H9 (cell line): Measurements from ENCODE around the gene TSTD2. TPM values are rescaled to one million over a fixed set of nuclear protein-coding genes. Genes with fewer than 3 reads are reported as not detected.

Source experiments
- DNase-seq: peaks from one replicate; pipeline ENCODE4 v3.0.0-alpha.2; 2017
- H2AFZ ChIP-seq: one replicate; pipeline ENCODE4 v1.6.1; 2013; ENCODE audit warnings: mild to moderate bottlenecking, low read length, control low read depth, moderate library complexity
- H2AK5ac ChIP-seq: 2 replicates; pipeline ENCODE4 v1.6.1; 2013; ENCODE audit warnings: low read length, control low read depth, mixed read lengths; ENCODE audit not compliant: insufficient read length
- H2BK120ac ChIP-seq: one replicate; pipeline ENCODE4 v1.6.1; 2013; ENCODE audit warnings: low read depth, mild to moderate bottlenecking, low read length, control low read depth, inconsistent platforms; ENCODE audit not compliant: poor library complexity, severe bottlenecking
- H2BK12ac ChIP-seq: 2 replicates; pipeline ENCODE4 v1.6.1; 2013; ENCODE audit warnings: low read length, control low read depth, mixed read lengths, low read depth; ENCODE audit not compliant: insufficient read length
- H2BK15ac ChIP-seq: 2 replicates; pipeline ENCODE4 v1.6.1; 2013; ENCODE audit warnings: low read depth, low read length, control low read depth
- H2BK20ac ChIP-seq: one replicate; pipeline ENCODE4 v1.6.1; 2013; ENCODE audit warnings: low read depth, mild to moderate bottlenecking, low read length, control low read depth, inconsistent platforms; ENCODE audit not compliant: poor library complexity, severe bottlenecking
- H2BK5ac ChIP-seq: 2 replicates; pipeline ENCODE4 v1.6.1; 2013; ENCODE audit warnings: low read length, control low read depth, mixed read lengths; ENCODE audit not compliant: insufficient read length
- H3K14ac ChIP-seq: 2 replicates; pipeline ENCODE4 v1.6.1; 2013; ENCODE audit warnings: low read length, control low read depth; ENCODE audit not compliant: insufficient read depth
- H3K18ac ChIP-seq: 2 replicates; pipeline ENCODE4 v1.6.1; 2013; ENCODE audit warnings: low read depth, mild to moderate bottlenecking, mixed read lengths, low read length, control low read depth; ENCODE audit not compliant: insufficient read length
- H3K23ac ChIP-seq: 2 replicates; pipeline ENCODE4 v1.6.1; 2013; ENCODE audit warnings: low read length, control low read depth, mixed read lengths, low read depth; ENCODE audit not compliant: insufficient read length
- H3K23me2 ChIP-seq: 2 replicates; pipeline ENCODE4 v1.6.1; 2013; ENCODE audit warnings: low read depth, mild to moderate bottlenecking, mixed read lengths, low read length, control low read depth; ENCODE audit not compliant: insufficient read length, poor library complexity, severe bottlenecking
- H3K27ac ChIP-seq: 2 replicates; pipeline ENCODE4 v1.5.1; 2013; ENCODE audit warnings: low read length, control low read depth, mixed read lengths, low read depth; ENCODE audit not compliant: insufficient read length
- H3K27me3 ChIP-seq: 2 replicates; pipeline ENCODE4 v1.6.1; 2013; ENCODE audit warnings: low read length, control low read depth, inconsistent platforms; ENCODE audit not compliant: insufficient read depth
- H3K4ac ChIP-seq: 2 replicates; pipeline ENCODE4 v1.6.1; 2013; ENCODE audit warnings: low read depth, mild to moderate bottlenecking, control low read depth, inconsistent platforms, low read length, moderate library complexity
- H3K4me1 ChIP-seq: 2 replicates; pipeline ENCODE4 v1.6.1; 2013; ENCODE audit warnings: low read length, control low read depth, inconsistent platforms; ENCODE audit not compliant: insufficient read depth
- H3K4me2 ChIP-seq: 2 replicates; pipeline ENCODE4 v1.6.1; 2013; ENCODE audit warnings: low read length, control low read depth, mixed read lengths; ENCODE audit not compliant: insufficient read length, insufficient read depth
- H3K56ac ChIP-seq: 2 replicates; pipeline ENCODE4 v1.6.1; 2013; ENCODE audit warnings: low read depth, mild to moderate bottlenecking, mixed read lengths, low read length, control low read depth; ENCODE audit not compliant: insufficient read length
- H3K79me1 ChIP-seq: 2 replicates; pipeline ENCODE4 v1.6.1; 2013; ENCODE audit warnings: low read depth, mild to moderate bottlenecking, moderate library complexity, low read length, control low read depth, inconsistent platforms; ENCODE audit not compliant: insufficient read depth, poor library complexity, severe bottlenecking
- H3K79me2 ChIP-seq: 2 replicates; pipeline ENCODE4 v1.6.1; 2013; ENCODE audit warnings: low read length, control low read depth, inconsistent platforms; ENCODE audit not compliant: insufficient read depth
- H3K9ac ChIP-seq: 2 replicates; pipeline ENCODE4 v1.6.1; 2013; ENCODE audit warnings: low read length, control low read depth, mixed read lengths; ENCODE audit not compliant: insufficient read length; ENCODE audit errors: extremely low read depth
- H3K9me3 ChIP-seq: one replicate; pipeline ENCODE4 v1.6.1; 2013; ENCODE audit warnings: low read depth, low read length, inconsistent platforms; ENCODE audit not compliant: control insufficient read depth
- H3T11ph ChIP-seq: one replicate; pipeline ENCODE4 v1.6.1; 2013; ENCODE audit warnings: mild to moderate bottlenecking, low read length, control low read depth, inconsistent platforms
- H4K20me1 ChIP-seq: one replicate; pipeline ENCODE4 v1.6.1; 2013; ENCODE audit not compliant: control insufficient read depth, insufficient read length, insufficient read depth
- H4K5ac ChIP-seq: 2 replicates; pipeline ENCODE4 v1.6.1; 2013; ENCODE audit warnings: low read depth, mild to moderate bottlenecking, mixed read lengths, low read length, control low read depth; ENCODE audit not compliant: insufficient read length
- H4K8ac ChIP-seq: replicated peaks from 2 replicates; pipeline ENCODE4 v1.6.1; 2013; ENCODE audit warnings: low read length, control low read depth, mixed read lengths, low read depth; ENCODE audit not compliant: insufficient read length
- H4K91ac ChIP-seq: 2 replicates; pipeline ENCODE4 v1.6.1; 2013; ENCODE audit warnings: low read depth, mild to moderate bottlenecking, moderate library complexity, mixed read lengths, low read length, control low read depth; ENCODE audit not compliant: insufficient read length
- H3K27ac Mint-ChIP-seq, 3 experiments: 2 replicates in 2 of 3; 3 replicates in 1 of 3; pipeline ENCODE4 v1.8.0; 2020 to 2021; ENCODE audit warnings: mixed read lengths in 3 of 3, mild to moderate bottlenecking in 1 of 3, moderate library complexity in 1 of 3
- H3K27me3 Mint-ChIP-seq: 2 replicates; pipeline ENCODE4 v1.8.0; 2021; ENCODE audit warnings: low read depth, mild to moderate bottlenecking, moderate library complexity, mixed read lengths
- H3K36me3 Mint-ChIP-seq, 3 experiments: 2 replicates in 2 of 3; 3 replicates in 1 of 3; pipeline ENCODE4 v1.8.0; 2020 to 2021; ENCODE audit warnings: low read depth in 3 of 3, mixed read lengths in 3 of 3; ENCODE audit not compliant: insufficient read depth in 1 of 3
- H3K4me1 Mint-ChIP-seq, 2 experiments: 2 replicates each; pipeline ENCODE4 v1.8.0; 2020; ENCODE audit warnings: mixed read lengths in 2 of 2
- H3K4me3 Mint-ChIP-seq, 2 experiments: 2 replicates in 1 of 2; 3 replicates in 1 of 2; pipeline ENCODE4 v1.8.0; 2020 to 2021; ENCODE audit warnings: mild to moderate bottlenecking in 2 of 2, mixed read lengths in 2 of 2, moderate library complexity in 1 of 2
- H3K9me3 Mint-ChIP-seq, 2 experiments: 2 replicates in 1 of 2; 3 replicates in 1 of 2; pipeline ENCODE4 v1.8.0; 2020; ENCODE audit warnings: mild to moderate bottlenecking in 2 of 2, mixed read lengths in 2 of 2, moderate library complexity in 1 of 2
- WGBS: extraction: QIAGEN DNeasy Blood & Tissue Kit; methylation state at CpG from one replicate; pipeline ENCODE4 v1.1.7; 2013; ENCODE audit warnings: missing lambda C conversion rate, low lambda C conversion rate, mixed read lengths; ENCODE audit not compliant: insufficient read length; ENCODE audit errors: extremely low coverage; 5-methylcytosine and 5-hydroxymethylcytosine counted together
- total RNA-seq: library from RNA; stranded (reverse); gene quantifications from 2 replicates; pipeline ENCODE4 v1.2.1, GENCODE V29; 2021
- TF ChIP-seq, protein P1 (sequence below): fragments of 200-600 bp; sonication (generic); conservative IDR thresholded peaks from 3 replicates; pipeline ENCODE4 v1.8.0; 2021; ENCODE audit warnings: antibody characterized with exemption, mild to moderate bottlenecking

Gene TSTD2
- total RNA-seq, 1 experiment from 2014 or later, result 23.5 TPM

DNA sequence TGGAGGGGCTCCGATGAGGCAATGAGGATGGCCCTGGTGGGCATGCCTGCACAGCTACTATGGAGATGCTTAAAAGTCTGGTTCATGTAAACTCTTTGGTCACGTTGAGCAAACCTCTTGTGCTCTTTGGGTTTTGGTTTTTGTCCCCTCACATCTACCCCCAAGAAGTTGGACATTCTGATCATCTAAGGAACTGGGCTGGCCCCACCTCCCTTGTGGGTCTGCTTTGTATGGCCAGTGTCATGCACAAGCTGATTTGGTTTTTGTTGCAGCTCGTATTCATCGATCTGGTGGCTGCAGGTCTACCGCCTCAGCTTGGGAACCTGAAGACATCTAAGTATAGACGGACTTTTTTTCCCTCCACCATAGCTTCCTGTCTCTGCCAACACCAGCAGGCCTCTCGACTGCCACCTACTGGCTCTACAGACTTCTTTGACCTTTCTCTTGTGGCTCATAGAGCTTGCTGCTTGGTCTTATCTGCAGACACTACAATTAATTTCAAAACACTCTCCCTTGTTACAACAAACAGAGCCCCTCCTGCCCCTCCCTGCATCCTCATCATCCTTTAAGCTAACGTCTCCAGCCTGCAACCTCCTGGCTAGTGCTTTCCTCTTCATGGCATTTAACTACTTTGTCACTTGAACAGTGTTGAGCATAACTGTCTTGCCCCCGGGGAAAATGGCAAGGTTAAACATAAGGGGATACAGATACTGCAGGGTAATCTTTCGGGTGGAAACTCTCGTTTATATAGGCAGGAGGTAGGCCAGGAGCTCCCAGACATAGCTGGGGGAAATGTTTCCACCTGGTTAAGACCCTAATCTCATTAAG is 34.5 kb downstream of the TSTD2 start:
- H4K20me1 ChIP-seq, result no peaks in the 10 kb centered on the region
- no peaks in the 10 kb centered on the region for H3K27me3 ChIP-seq
- peak overlapping the region in 1 of 3 experiments; percentile 59; a peak in 1 of 7 replicates for H3K27ac Mint-ChIP-seq
- no peak overlapping the region for H3T11ph ChIP-seq
- H3K4me1 Mint-ChIP-seq, result peaks cover 4% of the 10 kb centered on the region in 2 experiments
- no peak overlapping the region for H2BK5ac ChIP-seq
- no peak overlapping the region for H4K8ac ChIP-seq
- no peaks in the 10 kb centered on the region for H3K9me3 ChIP-seq
- TF ChIP-seq, protein P1, sequence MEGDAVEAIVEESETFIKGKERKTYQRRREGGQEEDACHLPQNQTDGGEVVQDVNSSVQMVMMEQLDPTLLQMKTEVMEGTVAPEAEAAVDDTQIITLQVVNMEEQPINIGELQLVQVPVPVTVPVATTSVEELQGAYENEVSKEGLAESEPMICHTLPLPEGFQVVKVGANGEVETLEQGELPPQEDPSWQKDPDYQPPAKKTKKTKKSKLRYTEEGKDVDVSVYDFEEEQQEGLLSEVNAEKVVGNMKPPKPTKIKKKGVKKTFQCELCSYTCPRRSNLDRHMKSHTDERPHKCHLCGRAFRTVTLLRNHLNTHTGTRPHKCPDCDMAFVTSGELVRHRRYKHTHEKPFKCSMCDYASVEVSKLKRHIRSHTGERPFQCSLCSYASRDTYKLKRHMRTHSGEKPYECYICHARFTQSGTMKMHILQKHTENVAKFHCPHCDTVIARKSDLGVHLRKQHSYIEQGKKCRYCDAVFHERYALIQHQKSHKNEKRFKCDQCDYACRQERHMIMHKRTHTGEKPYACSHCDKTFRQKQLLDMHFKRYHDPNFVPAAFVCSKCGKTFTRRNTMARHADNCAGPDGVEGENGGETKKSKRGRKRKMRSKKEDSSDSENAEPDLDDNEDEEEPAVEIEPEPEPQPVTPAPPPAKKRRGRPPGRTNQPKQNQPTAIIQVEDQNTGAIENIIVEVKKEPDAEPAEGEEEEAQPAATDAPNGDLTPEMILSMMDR, result peak; percentile 92
- H3K79me1 ChIP-seq, result no peaks in the 10 kb centered on the region
- H2BK12ac ChIP-seq, result no peak overlapping the region
- H3K4ac ChIP-seq, result no peak overlapping the region
- no peak overlapping the region for H3K27ac ChIP-seq
- no peak overlapping the region for H4K91ac ChIP-seq
- H3K23me2 ChIP-seq, result no peaks in the 10 kb centered on the region
- no peaks in the 10 kb centered on the region; the same call in 1 of the 2 replicates for H3K4me1 ChIP-seq
- peak; percentile 83 for DNase-seq
- H2BK15ac ChIP-seq, result no peak overlapping the region
- no peak overlapping the region for H3K4me2 ChIP-seq
- H3K56ac ChIP-seq, result no peak overlapping the region
- no peak overlapping the region for H3K14ac ChIP-seq
- no peak overlapping the region for H3K18ac ChIP-seq
- WGBS, result no CpG with 5 or more reads among the region's 11 CpGs
- H3K27me3 Mint-ChIP-seq, result no peaks in the 10 kb centered on the region
- no peaks in the 10 kb centered on the region for H3K9me3 Mint-ChIP-seq
- H2AK5ac ChIP-seq, result no peak overlapping the region
- H3K4me3 Mint-ChIP-seq, result no peak overlapping the region
- H3K36me3 Mint-ChIP-seq, result peaks cover 11 to 39% (median 32%) of the 10 kb centered on the region in 3 experiments
- H3K79me2 ChIP-seq, result no peaks in the 10 kb centered on the region
- H2BK120ac ChIP-seq, result no peak overlapping the region
- H4K5ac ChIP-seq, result no peak overlapping the region
- H2AFZ ChIP-seq, result peak overlapping the region; percentile 59
- no peak overlapping the region for H3K9ac ChIP-seq
- H2BK20ac ChIP-seq, result no peak overlapping the region
- no peak overlapping the region for H3K23ac ChIP-seq
